Neural progenitor cell (in vitro differentiated cells): Measurements from ENCODE around the gene LSM14A.
"Not testable (repeated sequence)": the region's sequence is repeated elsewhere in the genome, so short reads cannot be mapped to it uniquely, and the experiment has no call there.

Experiments used
- CTCF ChIP-seq: fragments of 200-600 bp; sonication (generic); IDR thresholded peaks from 2 replicates; pipeline ENCODE4 v1.5.1; 2017; ENCODE audit warnings: antibody characterized with exemption, mild to moderate bottlenecking
- EZH2 ChIP-seq: fragments of 200-600 bp; sonication (generic); IDR thresholded peaks from 2 replicates; pipeline ENCODE4 v1.6.1; 2017; ENCODE audit warnings: antibody characterized with exemption, mild to moderate bottlenecking, moderate library complexity

GRCh38 chr19:34161902-34162301, 10.4 kb upstream of the LSM14A start:
- TF ChIP-seq CTCF, EZH2: not testable (repeated sequence)
